Measurements from ENCODE around the gene DGLUCY.

- TF ChIP-seq, protein P1, sequence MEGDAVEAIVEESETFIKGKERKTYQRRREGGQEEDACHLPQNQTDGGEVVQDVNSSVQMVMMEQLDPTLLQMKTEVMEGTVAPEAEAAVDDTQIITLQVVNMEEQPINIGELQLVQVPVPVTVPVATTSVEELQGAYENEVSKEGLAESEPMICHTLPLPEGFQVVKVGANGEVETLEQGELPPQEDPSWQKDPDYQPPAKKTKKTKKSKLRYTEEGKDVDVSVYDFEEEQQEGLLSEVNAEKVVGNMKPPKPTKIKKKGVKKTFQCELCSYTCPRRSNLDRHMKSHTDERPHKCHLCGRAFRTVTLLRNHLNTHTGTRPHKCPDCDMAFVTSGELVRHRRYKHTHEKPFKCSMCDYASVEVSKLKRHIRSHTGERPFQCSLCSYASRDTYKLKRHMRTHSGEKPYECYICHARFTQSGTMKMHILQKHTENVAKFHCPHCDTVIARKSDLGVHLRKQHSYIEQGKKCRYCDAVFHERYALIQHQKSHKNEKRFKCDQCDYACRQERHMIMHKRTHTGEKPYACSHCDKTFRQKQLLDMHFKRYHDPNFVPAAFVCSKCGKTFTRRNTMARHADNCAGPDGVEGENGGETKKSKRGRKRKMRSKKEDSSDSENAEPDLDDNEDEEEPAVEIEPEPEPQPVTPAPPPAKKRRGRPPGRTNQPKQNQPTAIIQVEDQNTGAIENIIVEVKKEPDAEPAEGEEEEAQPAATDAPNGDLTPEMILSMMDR (conservative IDR thresholded peaks at IDR 0.05; ENCODE audit: low read depth, low read length), result no peak
- TF ChIP-seq EZH2 (IDR thresholded peaks at IDR 0.05; ENCODE audit: borderline replicate concordance, low read depth, low read length, poor library complexity, severe bottlenecking), result no peak
Measured at GRCh38 chr14:91232052-91232451, 118.2 kb downstream of the DGLUCY start.
